WTC11 (cell line): Measurements from ENCODE around the gene PTPN3. TPM values are rescaled to one million over a fixed set of nuclear protein-coding genes. Genes with fewer than 3 reads are reported as not detected.

Experiments used
- ATAC-seq: fragments of 200-7000 bp; cut with Tn5 transposase; 2 replicates; pipeline ENCODE4 v1.10.0; 2021; ENCODE audit warnings: mild to moderate bottlenecking, moderate library complexity
- CTCF ChIA-PET: fragments of 300-600 bp; sonication (Branson Sonifier 250); formaldehyde crosslinking; loops from one replicate; lab custom pipeline; 2021; ENCODE audit warnings: antibody characterized with exemption; lab: Charles Lee
- POLR2A ChIA-PET: fragments of 350-600 bp; sonication (Branson Sonifier 250); formaldehyde crosslinking; loops from one replicate; lab custom pipeline; 2021; ENCODE audit warnings: antibody characterized with exemption; lab: Charles Lee
- DNase-seq: peaks from one replicate; pipeline ENCODE4 v3.0.0; 2021; ENCODE audit warnings: low spot score
- H3K27ac Mint-ChIP-seq: 2 replicates; pipeline ENCODE4 v1.8.0; 2021; ENCODE audit warnings: mixed read lengths
- H3K27me3 Mint-ChIP-seq: 2 replicates; pipeline ENCODE4 v1.8.0; 2021; ENCODE audit warnings: low read depth, mild to moderate bottlenecking, moderate library complexity, mixed read lengths
- H3K36me3 Mint-ChIP-seq: 2 replicates; pipeline ENCODE4 v1.8.0; 2021; ENCODE audit warnings: mixed read lengths
- H3K4me1 Mint-ChIP-seq: 2 replicates; pipeline ENCODE4 v1.8.0; 2022; ENCODE audit warnings: mixed read lengths
- H3K4me3 Mint-ChIP-seq: 2 replicates; pipeline ENCODE4 v1.8.0; 2021; ENCODE audit warnings: mild to moderate bottlenecking, moderate library complexity, mixed read lengths
- H3K9me3 Mint-ChIP-seq: 2 replicates; pipeline ENCODE4 v1.8.0; 2021; ENCODE audit warnings: mixed read lengths
- ATF1 ChIP-seq: sonication (generic); formaldehyde crosslinking; IDR thresholded peaks from 2 replicates; pipeline ENCODE4 v1.8.1; 2023; ENCODE audit warnings: mild to moderate bottlenecking, moderate library complexity, missing genetic modification reagents
- CBFB ChIP-seq: sonication (generic); formaldehyde crosslinking; IDR thresholded peaks from 2 replicates; pipeline ENCODE4 v1.8.1; 2022; ENCODE audit warnings: mild to moderate bottlenecking, low read depth, missing genetic modification reagents
- CTCF ChIP-seq: fragments of 200-600 bp; IDR thresholded peaks from 2 replicates; pipeline ENCODE4 v1.8.0; 2022; ENCODE audit warnings: antibody characterized with exemption
- E2F1 ChIP-seq: sonication (generic); formaldehyde crosslinking; IDR thresholded peaks from 2 replicates; pipeline ENCODE4 v1.8.0; 2022; ENCODE audit warnings: mild to moderate bottlenecking, missing genetic modification reagents
- ELF4 ChIP-seq: sonication (generic); formaldehyde crosslinking; IDR thresholded peaks from 2 replicates; pipeline ENCODE4 v1.8.1; 2022; ENCODE audit warnings: low read depth, mild to moderate bottlenecking, moderate library complexity, missing genetic modification reagents
- EMX1 ChIP-seq: fragments of 250-450 bp; sonication (Bioruptor Pico); IDR thresholded peaks from 2 replicates; pipeline ENCODE4 v1.8.0; 2021; ENCODE audit warnings: mild to moderate bottlenecking
- ESRRA ChIP-seq: sonication (generic); formaldehyde crosslinking; IDR thresholded peaks from 2 replicates; pipeline ENCODE4 v1.8.1; 2022; ENCODE audit warnings: mild to moderate bottlenecking, missing genetic modification reagents, borderline replicate concordance
- FOXP4 ChIP-seq: sonication (generic); formaldehyde crosslinking; IDR thresholded peaks from 2 replicates; pipeline ENCODE4 v1.8.0; 2022; ENCODE audit warnings: mild to moderate bottlenecking, missing genetic modification reagents
- JUN ChIP-seq: sonication (generic); formaldehyde crosslinking; IDR thresholded peaks from 2 replicates; pipeline ENCODE4 v1.8.0; 2023; ENCODE audit warnings: mild to moderate bottlenecking, missing genetic modification reagents
- MYBL2 ChIP-seq: sonication (generic); formaldehyde crosslinking; IDR thresholded peaks from 2 replicates; pipeline ENCODE4 v1.8.1; 2023; ENCODE audit warnings: mild to moderate bottlenecking, moderate library complexity, missing genetic modification reagents
- NR1H2 ChIP-seq: sonication (generic); formaldehyde crosslinking; IDR thresholded peaks from 2 replicates; pipeline ENCODE4 v1.9.0; 2021; ENCODE audit warnings: mild to moderate bottlenecking, moderate library complexity, missing genetic modification reagents
- PRRX2 ChIP-seq: fragments of 250-450 bp; sonication (Bioruptor Pico); IDR thresholded peaks from 2 replicates; pipeline ENCODE4 v1.8.0; 2021; ENCODE audit warnings: mild to moderate bottlenecking
- RELA ChIP-seq: sonication (generic); formaldehyde crosslinking; IDR thresholded peaks from 2 replicates; pipeline ENCODE4 v1.8.1; 2022; ENCODE audit warnings: missing genetic modification reagents, mild to moderate bottlenecking, borderline replicate concordance
- TP53 ChIP-seq: sonication (generic); formaldehyde crosslinking; IDR thresholded peaks from 2 replicates; pipeline ENCODE4 v1.8.1; 2023; ENCODE audit warnings: mild to moderate bottlenecking, missing genetic modification reagents
- ZNF423 ChIP-seq: fragments of 250-450 bp; sonication (Bioruptor Pico); IDR thresholded peaks from 2 replicates; pipeline ENCODE4 v2.1.2; 2022; ENCODE audit warnings: mild to moderate bottlenecking, moderate library complexity
- total RNA-seq: library from RNA; stranded (reverse); gene quantifications from 3 replicates; pipeline ENCODE4 v1.2.3, GENCODE V29; 2021
- TF ChIP-seq, protein P1 (sequence below): sonication (generic); formaldehyde crosslinking; IDR thresholded peaks from 2 replicates; pipeline ENCODE4 v1.8.0; 2023; ENCODE audit warnings: mild to moderate bottlenecking, missing genetic modification reagents
- TF ChIP-seq, protein P2 (sequence below): fragments of 250-450 bp; sonication (Bioruptor Pico); IDR thresholded peaks from 2 replicates; pipeline ENCODE4 v1.9.0; 2021; ENCODE audit warnings: mild to moderate bottlenecking
- TF ChIP-seq, protein P3 (sequence below): sonication (generic); formaldehyde crosslinking; IDR thresholded peaks from 2 replicates; pipeline ENCODE4 v1.8.0; 2023; ENCODE audit warnings: missing genetic modification reagents

PTPN3 gene
- total RNA-seq, 1 experiment from 2014 or later, result 1.7 TPM

DNA sequence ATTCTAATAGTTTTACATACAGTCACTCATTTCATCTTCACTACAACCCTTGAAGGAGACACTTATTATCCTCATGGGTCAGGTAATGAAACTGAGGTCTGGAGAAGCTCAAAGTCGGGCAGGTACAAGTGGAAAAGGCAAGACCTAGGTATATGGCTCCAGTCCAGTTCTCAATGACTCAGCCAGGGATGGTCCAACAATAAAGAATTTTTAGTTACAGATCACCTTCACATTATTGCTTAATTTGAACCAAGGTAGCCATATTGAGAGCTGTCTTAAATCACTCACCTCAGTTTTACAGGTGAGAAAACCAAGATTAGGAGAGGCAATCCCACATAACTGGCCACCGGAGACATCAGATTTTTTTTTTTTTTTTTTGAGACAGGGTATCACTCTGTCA lies 55.4 kb downstream of the PTPN3 start (continued):
- TF ChIP-seq, protein P1, sequence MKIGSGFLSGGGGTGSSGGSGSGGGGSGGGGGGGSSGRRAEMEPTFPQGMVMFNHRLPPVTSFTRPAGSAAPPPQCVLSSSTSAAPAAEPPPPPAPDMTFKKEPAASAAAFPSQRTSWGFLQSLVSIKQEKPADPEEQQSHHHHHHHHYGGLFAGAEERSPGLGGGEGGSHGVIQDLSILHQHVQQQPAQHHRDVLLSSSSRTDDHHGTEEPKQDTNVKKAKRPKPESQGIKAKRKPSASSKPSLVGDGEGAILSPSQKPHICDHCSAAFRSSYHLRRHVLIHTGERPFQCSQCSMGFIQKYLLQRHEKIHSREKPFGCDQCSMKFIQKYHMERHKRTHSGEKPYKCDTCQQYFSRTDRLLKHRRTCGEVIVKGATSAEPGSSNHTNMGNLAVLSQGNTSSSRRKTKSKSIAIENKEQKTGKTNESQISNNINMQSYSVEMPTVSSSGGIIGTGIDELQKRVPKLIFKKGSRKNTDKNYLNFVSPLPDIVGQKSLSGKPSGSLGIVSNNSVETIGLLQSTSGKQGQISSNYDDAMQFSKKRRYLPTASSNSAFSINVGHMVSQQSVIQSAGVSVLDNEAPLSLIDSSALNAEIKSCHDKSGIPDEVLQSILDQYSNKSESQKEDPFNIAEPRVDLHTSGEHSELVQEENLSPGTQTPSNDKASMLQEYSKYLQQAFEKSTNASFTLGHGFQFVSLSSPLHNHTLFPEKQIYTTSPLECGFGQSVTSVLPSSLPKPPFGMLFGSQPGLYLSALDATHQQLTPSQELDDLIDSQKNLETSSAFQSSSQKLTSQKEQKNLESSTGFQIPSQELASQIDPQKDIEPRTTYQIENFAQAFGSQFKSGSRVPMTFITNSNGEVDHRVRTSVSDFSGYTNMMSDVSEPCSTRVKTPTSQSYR (CRISPR knock-in tag), result no peak
- TF ChIP-seq ELF4 (CRISPR knock-in tag) (no peak), E2F1 (no peak), ATF1 (CRISPR knock-in tag) (no peak), TP53 (no peak), MYBL2 (CRISPR knock-in tag) (no peak)

DNA sequence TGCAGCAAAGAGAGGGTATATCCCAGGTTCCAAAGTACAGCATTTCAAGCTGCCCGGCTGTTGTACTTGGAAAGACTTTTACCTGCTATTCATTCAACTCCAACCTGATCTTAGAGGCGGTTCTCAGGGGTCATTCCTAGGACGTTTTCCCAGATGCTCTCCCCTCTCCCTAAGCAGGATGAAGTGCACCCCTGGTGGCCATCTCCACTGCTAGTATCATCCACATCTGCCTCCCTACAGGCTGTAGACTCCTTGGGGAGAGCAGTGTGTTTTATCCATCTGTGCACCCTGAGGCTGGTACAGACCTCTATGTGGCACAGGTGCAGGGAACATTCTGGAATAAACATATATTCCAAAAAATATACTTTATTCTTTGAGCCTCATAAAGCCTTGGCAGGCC lies 56.8 kb downstream of the PTPN3 start:
- peak; percentile 78 for ATAC-seq
- CTCF ChIA-PET, result interaction anchor here (0.5 to 4.1 kb wide), 31 partner anchors 9 to 495 kb away, joined by 3 to 48 read pairs (median 4); partner anchors contain the start of gene PTPN3
- Mint-ChIP-seq H3K4me3 (no peak overlapping the region), H3K36me3 (no peaks in the 10 kb centered on the region), H3K9me3 (no peaks in the 10 kb centered on the region), H3K4me1 (peaks cover 9% of the 10 kb centered on the region), H3K27me3 (peaks cover 2% of the 10 kb centered on the region; the same call in 1 of the 2 replicates), H3K27ac (peak overlapping the region; percentile 77)
- POLR2A ChIA-PET, result no interaction called here
- TF ChIP-seq JUN (no peak), RELA (CRISPR knock-in tag) (no peak), ELF4 (CRISPR knock-in tag) (no peak), ESRRA (CRISPR knock-in tag) (no peak), EMX1 (no peak), PRRX2 (CRISPR knock-in tag) (no peak), FOXP4 (CRISPR knock-in tag) (no peak), CBFB (CRISPR knock-in tag) (no peak), ZNF423 (CRISPR knock-in tag) (no peak), CTCF (no peak), NR1H2 (CRISPR knock-in tag) (no peak)
- TF ChIP-seq, protein P2, sequence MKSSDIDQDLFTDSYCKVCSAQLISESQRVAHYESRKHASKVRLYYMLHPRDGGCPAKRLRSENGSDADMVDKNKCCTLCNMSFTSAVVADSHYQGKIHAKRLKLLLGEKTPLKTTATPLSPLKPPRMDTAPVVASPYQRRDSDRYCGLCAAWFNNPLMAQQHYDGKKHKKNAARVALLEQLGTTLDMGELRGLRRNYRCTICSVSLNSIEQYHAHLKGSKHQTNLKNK (CRISPR knock-in tag), result no peak
- TF ChIP-seq, protein P3, sequence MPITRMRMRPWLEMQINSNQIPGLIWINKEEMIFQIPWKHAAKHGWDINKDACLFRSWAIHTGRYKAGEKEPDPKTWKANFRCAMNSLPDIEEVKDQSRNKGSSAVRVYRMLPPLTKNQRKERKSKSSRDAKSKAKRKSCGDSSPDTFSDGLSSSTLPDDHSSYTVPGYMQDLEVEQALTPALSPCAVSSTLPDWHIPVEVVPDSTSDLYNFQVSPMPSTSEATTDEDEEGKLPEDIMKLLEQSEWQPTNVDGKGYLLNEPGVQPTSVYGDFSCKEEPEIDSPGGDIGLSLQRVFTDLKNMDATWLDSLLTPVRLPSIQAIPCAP (CRISPR knock-in tag), result no peak
- DNase-seq, result peak; percentile 40
